SH-SY5Y (cell line): ENCODE data around the gene ARHGAP23.

ENCODE experiments used
- GATA2 ChIP-seq: IDR thresholded peaks from 2 replicates; pipeline ENCODE4 v1.6.1; 2011; ENCODE audit warnings: mild to moderate bottlenecking, low read depth, low read length
- GATA3 ChIP-seq: IDR thresholded peaks from 2 replicates; pipeline ENCODE4 v1.6.1; 2011; ENCODE audit warnings: low read depth, mild to moderate bottlenecking, low read length, moderate library complexity

The ARHGAP23 gene

GRCh38 chr17:38457577-38458371 is 29.5 kb downstream of the ARHGAP23 start:
- TF ChIP-seq GATA2 (no peak), GATA3 (no peak)

DNA sequence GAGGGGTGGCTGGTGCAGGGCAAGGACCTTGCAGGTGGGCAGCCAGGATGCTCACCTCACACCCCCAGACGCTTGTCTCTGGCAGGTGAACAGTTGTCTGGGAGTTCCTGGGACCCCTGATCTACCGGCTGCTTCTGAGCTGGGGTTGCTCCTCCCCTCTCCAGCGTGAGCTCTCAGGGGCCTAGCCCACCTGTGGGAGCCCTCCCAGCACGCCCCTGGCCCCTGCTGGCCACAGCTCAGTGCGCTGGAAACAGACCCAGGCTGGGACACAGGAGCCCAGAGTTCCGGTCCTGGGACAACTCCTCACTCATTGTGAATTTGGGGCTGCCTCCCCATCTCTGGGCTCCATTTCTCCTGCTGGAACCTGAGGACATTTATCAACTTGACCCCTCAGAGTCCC is 30.3 kb downstream of the ARHGAP23 start:
- TF ChIP-seq GATA2 (no peak), GATA3 (no peak)

DNA sequence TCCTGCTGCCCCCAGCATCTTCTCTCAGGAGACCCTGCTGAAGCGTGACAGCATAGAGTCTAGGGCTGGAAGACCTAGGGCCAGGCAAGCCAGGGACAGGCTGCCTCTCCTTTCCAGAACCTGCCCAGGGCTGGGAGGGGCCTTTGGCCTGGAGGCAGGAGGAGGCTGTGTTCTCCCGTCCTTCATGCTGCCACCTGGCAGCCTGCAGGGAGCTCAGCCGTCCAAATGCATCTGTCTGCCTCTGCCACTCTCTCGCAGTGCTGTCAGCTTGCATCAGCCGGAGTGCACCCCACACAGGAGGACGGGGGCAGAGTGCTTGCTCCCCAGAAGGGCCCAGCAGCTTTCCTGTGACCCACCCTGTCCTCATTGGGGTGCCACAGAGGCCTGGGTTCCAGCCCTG is 31.3 kb downstream of the ARHGAP23 start:
- TF ChIP-seq GATA2 (no peak), GATA3 (no peak)

DNA sequence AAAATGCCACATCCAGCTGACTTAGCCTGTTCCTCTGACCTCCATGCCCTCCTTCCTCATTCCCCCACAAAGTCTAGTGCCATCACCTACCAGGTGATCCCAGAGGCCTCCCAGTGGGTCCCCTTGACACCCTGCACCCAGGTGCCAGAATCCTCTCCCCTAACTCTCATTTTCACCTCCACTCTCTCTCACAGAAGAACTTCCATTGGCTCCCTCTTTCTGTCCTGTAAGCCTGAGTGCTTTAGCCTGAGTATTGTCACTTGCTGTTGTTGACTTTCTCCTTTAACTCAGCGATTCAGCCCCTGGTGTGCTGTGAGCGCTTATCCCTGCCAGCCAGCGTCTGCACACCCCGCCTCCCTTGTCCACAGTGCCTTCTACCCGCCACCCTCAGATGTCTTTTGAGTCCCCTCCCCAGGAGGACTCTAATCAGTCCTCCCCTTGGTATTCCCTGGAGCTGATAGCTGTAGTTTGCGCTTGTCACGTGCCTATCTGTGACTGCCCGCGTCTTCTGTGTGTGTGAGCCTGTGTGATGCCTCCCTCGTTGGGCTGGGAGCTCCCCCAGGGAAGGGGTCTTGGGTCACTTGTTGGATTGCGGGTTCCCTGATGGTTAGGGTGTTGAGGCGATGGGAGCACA is 31.9 kb downstream of the ARHGAP23 start:
- TF ChIP-seq GATA2 (no peak), GATA3 (no peak)

DNA sequence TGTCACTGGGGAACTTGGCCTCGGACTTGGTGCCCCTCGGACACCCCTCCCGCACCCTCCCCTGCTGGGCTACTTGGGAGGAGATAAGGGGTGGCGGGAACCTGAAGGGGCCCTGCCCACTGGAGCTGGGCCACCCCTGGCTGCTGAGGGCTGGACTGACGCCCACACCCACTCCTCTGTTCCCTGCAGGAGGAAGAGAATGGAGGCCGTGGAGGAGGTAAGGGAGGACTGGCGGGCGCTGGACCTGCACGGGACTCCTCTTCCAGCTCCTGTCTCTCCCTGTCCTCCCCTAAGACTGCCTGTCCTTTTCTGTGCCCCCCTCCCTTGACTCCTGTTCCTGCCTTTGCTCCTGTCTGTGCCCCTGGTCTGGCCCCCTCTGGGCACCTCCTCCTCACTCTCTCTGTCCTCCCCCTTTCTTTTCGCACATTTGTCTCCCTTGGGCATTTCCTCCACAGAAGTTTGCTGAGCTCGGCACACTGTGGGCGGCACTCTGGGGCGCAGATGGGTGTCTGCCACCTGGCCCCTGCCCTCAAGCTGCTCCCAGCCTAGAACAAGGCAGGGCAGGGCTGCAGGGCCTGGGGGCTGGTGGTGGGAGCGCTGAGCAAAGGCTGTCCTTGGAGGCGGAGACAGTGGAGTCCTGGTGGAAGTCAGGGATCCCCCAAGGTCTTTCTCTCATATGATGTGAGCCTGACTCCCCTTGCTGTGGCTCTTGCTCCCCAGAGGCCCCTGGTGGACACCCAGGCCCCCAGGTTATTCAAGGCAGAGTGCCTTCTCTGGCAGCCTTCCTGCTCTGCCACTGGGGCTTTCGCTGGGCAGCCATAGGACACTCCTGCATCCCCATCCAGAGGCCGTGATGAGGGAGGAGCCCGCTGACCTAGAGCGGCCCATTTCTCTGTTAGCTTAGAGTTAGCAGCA is 32.7 kb downstream of the ARHGAP23 start:
- no peak for TF ChIP-seq GATA3
- TF ChIP-seq GATA2, result no peak

DNA sequence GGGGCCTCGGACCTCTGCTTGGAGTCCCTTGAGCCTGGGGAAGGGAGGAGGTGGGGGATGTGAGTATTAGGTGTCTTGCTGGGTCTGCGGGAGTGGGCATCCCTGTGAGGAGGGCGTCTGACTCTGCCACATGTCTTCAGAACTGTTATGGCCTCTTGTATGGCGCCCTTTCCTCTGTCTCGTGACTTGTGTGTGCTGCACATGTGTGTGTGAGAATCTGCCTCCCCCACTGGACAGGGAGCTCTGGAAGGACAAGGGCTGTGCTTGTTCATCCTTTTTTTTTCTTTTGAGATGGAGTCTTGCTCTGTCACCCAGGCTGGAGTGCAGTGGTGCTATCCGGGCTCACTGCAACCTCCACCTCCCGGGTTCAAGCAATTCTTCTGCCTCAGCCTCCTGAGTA is 33.4 kb downstream of the ARHGAP23 start:
- TF ChIP-seq GATA3, result no peak
- TF ChIP-seq GATA2, result no peak

DNA sequence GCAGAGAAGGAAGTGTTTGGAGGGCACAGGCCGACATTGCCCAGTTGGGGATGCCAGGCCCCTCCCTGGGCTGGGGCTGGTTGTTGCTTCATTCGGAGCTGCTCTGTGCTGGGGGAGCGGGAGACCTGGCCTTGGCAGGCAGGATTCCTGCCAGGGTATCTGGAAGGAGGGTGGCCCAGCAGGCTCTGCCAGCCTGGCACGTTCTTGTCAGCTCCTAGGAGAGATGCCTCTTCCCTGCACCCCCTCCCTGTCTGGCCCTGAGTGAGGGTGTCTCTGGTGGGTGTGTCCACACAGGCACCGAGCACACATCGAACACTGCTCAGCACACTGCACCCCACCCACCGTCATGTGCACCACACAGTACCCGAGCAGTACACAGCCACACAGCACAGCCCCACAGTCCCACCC is 35.2 kb downstream of the ARHGAP23 start:
- TF ChIP-seq GATA2, result no peak
- TF ChIP-seq GATA3, result no peak

DNA sequence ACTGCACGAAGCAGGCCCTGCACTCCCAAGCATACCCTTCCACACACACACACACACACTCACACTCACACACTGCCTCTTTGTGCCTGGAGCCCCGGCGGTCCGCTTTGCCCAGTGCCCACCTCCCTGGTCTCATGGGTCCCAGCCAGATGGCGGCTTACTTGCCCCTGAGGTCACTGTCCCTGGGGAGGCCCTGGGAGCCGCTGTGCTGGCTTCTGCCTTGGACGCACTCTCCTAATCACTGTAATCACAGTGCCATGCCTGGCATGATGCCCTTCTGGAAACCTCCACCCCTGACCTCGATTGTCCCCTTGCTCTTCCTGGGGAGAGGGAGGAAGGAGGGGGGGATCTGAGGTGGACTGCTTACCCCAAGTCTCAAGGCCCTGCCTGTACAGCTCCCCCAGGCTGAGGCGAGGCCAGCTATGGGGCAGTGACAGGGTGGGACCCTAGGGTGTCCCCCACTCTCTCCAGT is 36.0 kb downstream of the ARHGAP23 start:
- TF ChIP-seq GATA2 (peak; percentile 65; the same call in 1 of the 2 replicates), GATA3 (no peak)

DNA sequence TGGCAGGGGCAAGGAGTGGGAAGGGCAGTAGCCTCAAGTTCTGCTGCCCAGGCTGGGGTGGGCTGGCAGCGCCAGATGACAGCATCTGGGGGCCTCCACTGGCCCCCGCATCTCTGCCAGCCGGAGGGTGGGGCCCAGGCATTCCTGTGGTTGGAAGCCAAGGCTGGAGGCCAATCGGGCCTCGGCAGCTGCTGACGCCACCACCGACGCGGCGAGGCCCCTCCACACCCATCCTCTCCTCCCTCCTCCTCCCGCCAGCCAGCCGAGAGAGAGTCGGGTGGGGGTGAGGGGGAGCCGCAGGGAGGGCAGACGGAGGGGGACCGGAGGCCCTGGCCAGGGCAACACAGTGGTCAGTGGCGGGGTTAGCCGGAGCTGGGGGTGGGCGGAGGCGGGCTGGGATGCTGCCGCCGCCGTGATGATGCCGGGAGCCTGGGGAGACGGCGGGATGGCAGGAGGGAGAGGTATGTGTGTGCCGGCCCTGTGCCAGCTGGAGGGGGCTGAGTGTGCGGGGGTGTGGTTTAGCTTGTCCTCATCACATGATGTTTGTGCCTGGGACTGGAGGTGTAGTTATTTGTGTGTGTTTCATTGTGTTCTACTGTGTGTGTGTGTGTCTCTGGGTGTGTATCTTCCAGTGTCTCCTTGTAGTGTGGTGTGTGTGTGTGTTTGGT is 36.6 kb downstream of the ARHGAP23 start:
- TF ChIP-seq GATA2, result no peak
- TF ChIP-seq GATA3, result no peak

GRCh38 chr17:38465391-38466345 is 37.4 kb downstream of the ARHGAP23 start:
- TF ChIP-seq GATA2 (no peak), GATA3 (no peak)

DNA sequence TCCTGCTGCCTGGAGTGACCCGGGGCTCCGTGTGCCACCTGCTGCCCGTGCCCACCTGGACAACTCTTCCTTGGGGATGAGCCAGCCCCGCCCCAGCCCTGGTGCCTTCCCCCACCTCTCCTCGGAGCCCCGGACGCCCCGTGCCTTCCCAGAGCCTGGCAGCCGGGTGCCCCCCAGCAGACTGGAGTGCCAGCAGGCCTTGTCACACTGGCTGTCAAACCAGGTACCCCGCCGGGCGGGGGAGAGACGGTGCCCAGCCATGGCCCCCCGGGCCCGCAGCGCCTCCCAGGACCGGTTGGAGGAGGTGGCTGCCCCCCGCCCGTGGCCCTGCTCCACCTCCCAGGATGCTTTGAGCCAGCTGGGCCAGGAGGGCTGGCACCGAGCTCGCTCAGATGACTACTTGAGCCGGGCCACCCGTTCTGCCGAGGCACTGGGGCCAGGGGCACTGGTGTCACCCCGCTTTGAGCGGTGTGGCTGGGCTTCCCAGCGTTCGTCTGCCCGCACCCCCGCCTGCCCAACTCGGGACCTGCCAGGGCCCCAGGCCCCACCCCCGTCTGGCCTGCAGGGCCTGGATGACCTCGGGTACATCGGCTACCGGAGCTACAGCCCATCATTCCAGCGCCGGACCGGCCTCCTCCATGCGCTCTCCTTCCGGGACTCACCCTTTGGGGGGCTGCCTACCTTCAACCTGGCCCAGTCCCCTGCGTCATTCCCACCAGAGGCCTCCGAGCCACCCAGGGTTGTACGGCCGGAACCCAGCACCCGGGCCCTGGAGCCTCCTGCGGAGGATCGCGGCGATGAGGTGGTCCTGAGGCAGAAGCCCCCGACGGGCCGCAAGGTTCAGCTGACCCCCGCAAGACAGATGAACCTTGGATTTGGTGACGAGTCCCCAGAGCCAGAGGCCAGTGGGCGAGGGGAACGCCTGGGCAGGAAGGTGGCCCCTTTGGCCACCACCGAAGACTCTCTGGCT is 38.4 kb downstream of the ARHGAP23 start:
- TF ChIP-seq GATA3 (no peak), GATA2 (no peak)
